ENCODE data around the gene BTBD9. TPM values are rescaled to one million over a fixed set of nuclear protein-coding genes. Genes with fewer than 3 reads are reported as not detected.

Gene BTBD9
- total and polyA plus RNA-seq, 9 of the 15 experiments (the other 6 are each of a cell fraction or from before 2014, with no cell fraction given) = 0.08 to 1.6 (median 0.58) TPM

DNA sequence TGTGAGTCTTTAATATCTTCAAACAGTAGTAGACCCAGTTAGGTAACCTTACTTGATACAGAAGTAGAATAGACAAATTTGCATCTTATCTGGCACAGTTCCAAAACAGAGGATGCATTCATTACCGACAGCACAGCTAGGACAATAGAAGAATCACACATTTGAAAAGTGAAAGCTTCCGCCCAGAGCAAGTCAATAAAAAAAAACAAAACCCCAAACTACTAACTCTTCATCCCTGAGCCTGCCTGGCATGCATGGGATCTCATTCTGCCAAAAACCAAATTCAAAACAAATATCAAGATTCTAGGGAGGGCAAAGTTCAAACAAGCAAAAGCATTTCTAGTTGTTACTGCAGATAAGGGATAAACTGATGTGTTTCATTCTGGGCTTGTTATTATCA is 235.4 kb downstream of the BTBD9 start:
- intact Hi-C loops (cut with micrococcal nuclease) = no loop called here
- no peak for FAIRE-seq
- H3K9me3 ChIP-seq (replicated peaks; ENCODE audit: control insufficient read depth, insufficient read depth, low read depth, low read length) = no peaks in the 10 kb centered on the region
- no peaks in the 10 kb centered on the region for H4K20me1 ChIP-seq (replicated peaks; ENCODE audit: control insufficient read depth, insufficient read depth, low read length)
- no peaks in the 10 kb centered on the region for H3K36me3 ChIP-seq (ENCODE audit: control insufficient read depth, insufficient read depth, low read length)
- no peaks in the 10 kb centered on the region for H3K4me1 ChIP-seq (replicated peaks in 1 of 2; ENCODE audit: control insufficient read depth in 2 of 2, insufficient read depth in 2 of 2, low read length in 2 of 2)
- H3K79me2 ChIP-seq (ENCODE audit: control insufficient read depth, insufficient read depth, low read length) = no peaks in the 10 kb centered on the region
- CTCF ChIA-PET (ENCODE audit: low intra/inter-chr PET ratio) = no interaction called here
- in situ Hi-C loops (cut with MboI) = no loop called here
- 0% methylated on average over 2 of the region's 2 CpGs for WGBS (ENCODE audit: insufficient coverage, low coverage, missing lambda C conversion rate)
- BruUV-seq (replicated peaks) = no TSS peak
- POLR2A ChIA-PET = interaction anchor here (0.9 to 1.4 kb wide), 2 partner anchors 8 to 9 kb away, joined by 3 to 4 read pairs; no protein-coding TSS in a partner anchor
- no peak overlapping the region for H3K4me2 ChIP-seq (ENCODE audit: insufficient read depth, low read length)
- ATAC-seq = no peak
- DNase-seq (ENCODE audit: extremely low read depth in 1 of 4, low spot score in 3 of 4) = no peak
- no peaks in the 10 kb centered on the region; a peak in 2 of 5 replicates for H3K27me3 ChIP-seq (ENCODE audit: control insufficient read depth in 2 of 2, insufficient read depth in 2 of 2, low read length in 2 of 2)
- H3K9me1 ChIP-seq (ENCODE audit: control insufficient read depth, insufficient read depth, low read length) = no peaks in the 10 kb centered on the region
- no peak overlapping the region for H3K9ac ChIP-seq (ENCODE audit: insufficient read depth in 1 of 2, low read depth in 2 of 2, low read length in 2 of 2)
- TF ChIP-seq NFIC (IDR thresholded peaks at IDR 0.05) (peak; percentile 81), SIRT6 (IDR thresholded peaks at IDR 0.05; ENCODE audit: low read depth, low read length) (no peak)
- H3K27ac ChIP-seq (ENCODE audit: extremely low read depth, low read depth, low read length) = no peak overlapping the region
- no peak overlapping the region for H3K4me3 ChIP-seq
- no peak overlapping the region for H2AFZ ChIP-seq (ENCODE audit: low read depth, low read length)

- ChIA-PET POLR2A (no interaction called here), CTCF (ENCODE audit: low intra/inter-chr PET ratio) (no interaction called here)
- no peaks in the 10 kb centered on the region for H3K9me3 ChIP-seq (replicated peaks; ENCODE audit: control insufficient read depth, insufficient read depth, low read depth, low read length)
- no peak overlapping the region for H3K4me2 ChIP-seq (ENCODE audit: insufficient read depth, low read length)
- no peaks in the 10 kb centered on the region for H3K79me2 ChIP-seq (ENCODE audit: control insufficient read depth, insufficient read depth, low read length)
- H3K9me1 ChIP-seq (ENCODE audit: control insufficient read depth, insufficient read depth, low read length) = no peaks in the 10 kb centered on the region
- ATAC-seq = no peak
- H3K27ac ChIP-seq (ENCODE audit: extremely low read depth, low read depth, low read length) = no peak overlapping the region
- no peaks in the 10 kb centered on the region for H3K36me3 ChIP-seq (ENCODE audit: control insufficient read depth, insufficient read depth, low read length)
- no peak for FAIRE-seq
- no peaks in the 10 kb centered on the region for H3K4me1 ChIP-seq (replicated peaks in 1 of 2; ENCODE audit: control insufficient read depth in 2 of 2, insufficient read depth in 2 of 2, low read length in 2 of 2)
- no peak overlapping the region for H2AFZ ChIP-seq (ENCODE audit: low read depth, low read length)
- no peak overlapping the region for H3K4me3 ChIP-seq
- TF ChIP-seq RBM14 (IDR thresholded peaks at IDR 0.05; ENCODE audit: borderline replicate concordance, insufficient read depth, low read depth, low read length) (no peak), HNRNPUL1 (IDR thresholded peaks at IDR 0.05; ENCODE audit: low read length) (no peak), CHD2 (IDR thresholded peaks at IDR 0.05; ENCODE audit: low read depth, low read length) (no peak), SMC3 (conservative IDR thresholded peaks at IDR 0.05; ENCODE audit: insufficient read depth, low read depth, low read length) (no peak), TRIM28 (IDR thresholded peaks at IDR 0.05) (no peak), ELF4 (CRISPR knock-in tag; IDR thresholded peaks at IDR 0.05) (no peak), ZFP30 (CRISPR knock-in tag; IDR thresholded peaks at IDR 0.05; ENCODE audit: borderline replicate concordance) (no peak)
- no peak for DNase-seq (ENCODE audit: extremely low read depth in 1 of 4, low spot score in 3 of 4)
- in situ Hi-C loops (cut with MboI) (no loop called here), intact Hi-C loops (cut with micrococcal nuclease) (no loop called here)
- H4K20me1 ChIP-seq (replicated peaks; ENCODE audit: control insufficient read depth, insufficient read depth, low read length) = no peaks in the 10 kb centered on the region
- 2% methylated on average over 2 of the region's 2 CpGs for WGBS (ENCODE audit: insufficient coverage, low coverage, missing lambda C conversion rate)
- BruUV-seq (replicated peaks) = no TSS peak
- no peak overlapping the region for H3K9ac ChIP-seq (ENCODE audit: insufficient read depth in 1 of 2, low read depth in 2 of 2, low read length in 2 of 2)
- H3K27me3 ChIP-seq (ENCODE audit: control insufficient read depth in 2 of 2, insufficient read depth in 2 of 2, low read length in 2 of 2) = no peaks in the 10 kb centered on the region; a peak in 2 of 5 replicates
Measured at GRCh38 chr6:38403548-38403947, 236.2 kb downstream of the BTBD9 start.
